Erythroblast (primary cell): ENCODE results near the gene NOD2.

Experiments used
- GATA1 ChIP-seq: IDR thresholded peaks from 2 replicates; pipeline ENCODE4 v1.6.1; 2011; ENCODE audit warnings: low read depth, mild to moderate bottlenecking, control low read depth, low read length, moderate library complexity
- POLR2A ChIP-seq: IDR thresholded peaks from 2 replicates; pipeline ENCODE4 v1.6.1; 2011; ENCODE audit warnings: mild to moderate bottlenecking, low read length

DNA sequence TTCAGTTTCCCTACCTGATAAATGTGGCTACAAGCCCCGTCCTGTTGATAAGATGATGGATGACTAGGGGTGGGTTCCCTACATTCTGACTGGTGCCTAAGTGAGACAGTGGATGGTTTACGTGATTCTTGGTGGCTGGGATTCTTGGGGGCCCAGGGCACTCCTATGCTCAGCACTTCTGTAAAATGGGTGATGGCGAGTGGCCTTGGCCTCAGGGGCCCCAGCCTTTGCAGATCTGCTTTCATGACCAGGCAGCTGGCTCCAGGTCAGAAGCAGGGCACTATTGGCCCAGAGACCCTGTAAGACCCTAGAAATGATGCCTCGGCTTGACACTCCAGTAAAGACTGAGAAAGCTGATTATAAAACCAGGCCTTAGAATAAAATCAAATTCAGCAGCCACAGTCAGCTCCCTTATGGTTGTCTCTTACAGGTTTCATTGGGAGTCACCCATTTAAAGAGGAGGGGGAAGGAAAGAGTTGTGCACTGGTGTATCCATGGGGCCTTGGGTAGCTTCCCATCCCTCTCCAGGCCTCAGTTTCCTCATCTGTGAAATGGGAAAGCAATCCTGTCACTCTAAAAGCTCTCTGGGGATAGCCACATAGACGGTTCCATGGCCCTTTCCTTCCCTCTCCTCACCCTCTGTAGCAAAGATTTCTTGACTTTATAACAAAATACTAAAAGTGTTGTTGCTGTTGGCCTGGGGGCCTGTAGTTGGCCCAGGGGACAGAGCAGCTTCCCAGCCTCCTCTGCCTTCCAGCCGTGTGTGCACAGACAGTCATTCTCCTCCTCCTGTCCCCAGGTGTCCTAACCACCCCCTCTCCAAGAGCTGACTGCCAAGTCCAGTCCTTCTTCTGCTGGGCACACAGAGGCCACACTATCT, 13.5 kb upstream of the NOD2 start:
- TF ChIP-seq POLR2A (no peak), GATA1 (no peak)
